Mammary epithelial cell (primary cell): ENCODE data around the gene ATF1.

Experiments used
- CTCF ChIP-seq, 2 donors: IDR thresholded peaks in 1 of 2; conservative IDR thresholded peaks in 1 of 2; 2 replicates each; pipeline ENCODE4 v1.5.1; 2011 to 2012; ENCODE audit warnings: inconsistent platforms in 2 of 2, low read length in 2 of 2, mild to moderate bottlenecking in 2 of 2, control low read depth in 1 of 2, low read depth in 1 of 2; ENCODE audit not compliant: insufficient read depth in 1 of 2; ENCODE audit errors: extremely low read depth in 1 of 2
- EZH2 ChIP-seq: IDR thresholded peaks from 2 replicates; pipeline ENCODE4 v1.6.1; 2012; ENCODE audit warnings: low read length, inconsistent platforms, borderline replicate concordance

- TF ChIP-seq CTCF (conservative IDR thresholded peaks at IDR 0.05 in 1 of 2, IDR thresholded peaks at IDR 0.05 in 1 of 2; ENCODE audit: extremely low read depth in 1 of 2, insufficient read depth in 1 of 2, low read depth in 1 of 2, low read length in 2 of 2) (no peak), EZH2 (no peak)
Observed at GRCh38 chr12:50764286-50765094, 589 bp downstream of the ATF1 start.
